HepG2 (cell line): ENCODE results near the gene MUL1. TPM values are rescaled to one million over a fixed set of nuclear protein-coding genes. Genes with fewer than 3 reads are reported as not detected.
A peak's percentile ranks its signal among the peaks of the same experiment; 100 is the strongest.

Experiments
- CBX1 ChIP-seq: IDR thresholded peaks from one replicate; pipeline ENCODE4 v1.6.1; 2016; ENCODE audit warnings: antibody characterized with exemption, low read depth
- FOXK2 ChIP-seq: fragments of 450-650 bp; IDR thresholded peaks from 2 replicates; pipeline ENCODE4 v1.6.1; 2016
- GRHL1 ChIP-seq: sonication (generic); formaldehyde crosslinking; conservative IDR thresholded peaks from 2 replicates; pipeline ENCODE4 v1.8.0; 2022; ENCODE audit warnings: missing genetic modification reagents
- HMGXB3 ChIP-seq: sonication (generic); formaldehyde crosslinking; IDR thresholded peaks from 2 replicates; pipeline ENCODE4 v1.4.0; 2020; ENCODE audit warnings: missing genetic modification reagents, borderline replicate concordance
- NCOA1 ChIP-seq: sonication (generic); formaldehyde crosslinking; IDR thresholded peaks from 2 replicates; pipeline ENCODE4 v1.9.0; 2021; ENCODE audit warnings: missing genetic modification reagents
- PHF21A ChIP-seq: sonication (generic); formaldehyde crosslinking; IDR thresholded peaks from 2 replicates; pipeline ENCODE4 v1.5.0; 2020; ENCODE audit warnings: mild to moderate bottlenecking, missing genetic modification reagents
- PHF8 ChIP-seq: sonication (generic); formaldehyde crosslinking; IDR thresholded peaks from 2 replicates; pipeline ENCODE4 v1.5.0; 2020; ENCODE audit warnings: missing genetic modification reagents
- RBFOX2 ChIP-seq: fragments of 200-400 bp; formaldehyde crosslinking; IDR thresholded peaks from 2 replicates; pipeline ENCODE4 v1.6.1; 2017; ENCODE audit warnings: low read depth, mild to moderate bottlenecking, low read length
- RFX3 ChIP-seq: IDR thresholded peaks from 2 replicates; pipeline ENCODE4 v1.6.1; 2016; ENCODE audit warnings: missing biosample characterization, missing genetic modification reagents
- SMARCE1 ChIP-seq: fragments of 450-650 bp; IDR thresholded peaks from 2 replicates; pipeline ENCODE4 v1.6.1; 2017; ENCODE audit warnings: borderline replicate concordance
- SRY ChIP-seq: sonication (generic); formaldehyde crosslinking; IDR thresholded peaks from 2 replicates; pipeline ENCODE4 v1.8.0; 2022; ENCODE audit warnings: mild to moderate bottlenecking, missing genetic modification reagents
- TCF7 ChIP-seq: sonication (generic); IDR thresholded peaks from 2 replicates; pipeline ENCODE4 v1.6.1; 2016; ENCODE audit warnings: antibody characterized with exemption, low read depth
- TGIF2 ChIP-seq: IDR thresholded peaks from 2 replicates; pipeline ENCODE4 v1.6.1; 2016; ENCODE audit warnings: control low read depth, missing compliant biosample characterization
- WIZ ChIP-seq: sonication (generic); formaldehyde crosslinking; IDR thresholded peaks from 2 replicates; pipeline ENCODE4 v1.5.1; 2020; ENCODE audit warnings: mild to moderate bottlenecking, missing genetic modification reagents
- ZNF143 ChIP-seq: sonication (generic); formaldehyde crosslinking; IDR thresholded peaks from 2 replicates; pipeline ENCODE4 v1.4.0; 2020; ENCODE audit warnings: missing genetic modification reagents
- ZNF550 ChIP-seq: sonication (generic); formaldehyde crosslinking; IDR thresholded peaks from 2 replicates; pipeline ENCODE4 v1.4.0; 2020; ENCODE audit warnings: mild to moderate bottlenecking, missing genetic modification reagents, borderline replicate concordance
- ZNF558 ChIP-seq: sonication (generic); formaldehyde crosslinking; IDR thresholded peaks from 2 replicates; pipeline ENCODE4 v1.9.0; 2022; ENCODE audit warnings: mild to moderate bottlenecking, missing genetic modification reagents, borderline replicate concordance
- polyA plus RNA-seq, 8 experiments: library from polyadenylated mRNA; depleted of rRNA in 3 of 8; stranded (reverse) in 7 of 8; unstranded in 1 of 8; fragments of >200 nt; fragmentation: Illumina TruSeq in 4 of 8; extraction: Trizol in 4 of 8; gene quantifications; 2 replicates each; pipeline versions ENCODE4 v1.2.1 to v1.2.3, GENCODE V29; 2011 to 2016; ENCODE audit warnings: low read depth in 4 of 8, missing spikeins in 1 of 8, mixed read lengths in 1 of 8; ENCODE audit not compliant: insufficient read depth in 1 of 8
- total RNA-seq, 5 experiments: library from RNA; depleted of rRNA; stranded (reverse); fragments of >200 nt; fragmentation: Illumina TruSeq; extraction: Trizol; gene quantifications; 2 replicates each; pipeline ENCODE4 v1.2.3, GENCODE V29; 2016; ENCODE audit warnings: low read depth in 1 of 5
- TF ChIP-seq, protein P1 (sequence below): sonication (generic); formaldehyde crosslinking; IDR thresholded peaks from 2 replicates; pipeline ENCODE4 v1.4.0; 2020; ENCODE audit warnings: missing genetic modification reagents; ENCODE audit errors: not compliant biosample characterization
- TF ChIP-seq, protein P2 (sequence below): sonication (generic); formaldehyde crosslinking; IDR thresholded peaks from 2 replicates; pipeline ENCODE4 v1.4.0; 2020; ENCODE audit warnings: missing genetic modification reagents
- TF ChIP-seq, protein P3 (sequence below): sonication (generic); formaldehyde crosslinking; IDR thresholded peaks from 2 replicates; pipeline ENCODE4 v1.5.0; 2020; ENCODE audit warnings: missing genetic modification reagents

MUL1 gene
- total and polyA plus RNA-seq, 2 of the 13 experiments (the other 11 are each of a cell fraction or from before 2014, with no cell fraction given) = 21.5 to 26.5 TPM

GRCh38 chr1:20551945-20552727 lies 44.2 kb upstream of the MUL1 start, which contains the start of gene FAM43B (continued):
- TF ChIP-seq PHF21A (CRISPR knock-in tag) (peak; percentile 86), FOXK2 (peak; percentile 93), NCOA1 (CRISPR knock-in tag) (peak; percentile 73; the same call in 1 of the 2 replicates), ZNF143 (CRISPR knock-in tag) (0 out of 2 replicates have a peak, but pooled peaks have one; percentile 25), ZNF550 (CRISPR knock-in tag) (no peak), HMGXB3 (no peak), TCF7 (no peak), ZNF558 (CRISPR knock-in tag) (no peak), TGIF2 (no peak), CBX1 (no peak), WIZ (CRISPR knock-in tag) (no peak), SRY (CRISPR knock-in tag) (no peak), RBFOX2 (peak; percentile 89), SMARCE1 (no peak), GRHL1 (no peak), RFX3 (CRISPR knock-in tag) (no peak), PHF8 (CRISPR knock-in tag) (peak; percentile 72)
- TF ChIP-seq, protein P1, sequence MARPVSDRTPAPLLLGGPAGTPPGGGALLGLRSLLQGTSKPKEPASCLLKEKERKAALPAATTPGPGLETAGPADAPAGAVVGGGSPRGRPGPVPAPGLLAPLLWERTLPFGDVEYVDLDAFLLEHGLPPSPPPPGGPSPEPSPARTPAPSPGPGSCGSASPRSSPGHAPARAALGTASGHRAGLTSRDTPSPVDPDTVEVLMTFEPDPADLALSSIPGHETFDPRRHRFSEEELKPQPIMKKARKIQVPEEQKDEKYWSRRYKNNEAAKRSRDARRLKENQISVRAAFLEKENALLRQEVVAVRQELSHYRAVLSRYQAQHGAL (CRISPR knock-in tag) = no peak
- TF ChIP-seq, protein P2, sequence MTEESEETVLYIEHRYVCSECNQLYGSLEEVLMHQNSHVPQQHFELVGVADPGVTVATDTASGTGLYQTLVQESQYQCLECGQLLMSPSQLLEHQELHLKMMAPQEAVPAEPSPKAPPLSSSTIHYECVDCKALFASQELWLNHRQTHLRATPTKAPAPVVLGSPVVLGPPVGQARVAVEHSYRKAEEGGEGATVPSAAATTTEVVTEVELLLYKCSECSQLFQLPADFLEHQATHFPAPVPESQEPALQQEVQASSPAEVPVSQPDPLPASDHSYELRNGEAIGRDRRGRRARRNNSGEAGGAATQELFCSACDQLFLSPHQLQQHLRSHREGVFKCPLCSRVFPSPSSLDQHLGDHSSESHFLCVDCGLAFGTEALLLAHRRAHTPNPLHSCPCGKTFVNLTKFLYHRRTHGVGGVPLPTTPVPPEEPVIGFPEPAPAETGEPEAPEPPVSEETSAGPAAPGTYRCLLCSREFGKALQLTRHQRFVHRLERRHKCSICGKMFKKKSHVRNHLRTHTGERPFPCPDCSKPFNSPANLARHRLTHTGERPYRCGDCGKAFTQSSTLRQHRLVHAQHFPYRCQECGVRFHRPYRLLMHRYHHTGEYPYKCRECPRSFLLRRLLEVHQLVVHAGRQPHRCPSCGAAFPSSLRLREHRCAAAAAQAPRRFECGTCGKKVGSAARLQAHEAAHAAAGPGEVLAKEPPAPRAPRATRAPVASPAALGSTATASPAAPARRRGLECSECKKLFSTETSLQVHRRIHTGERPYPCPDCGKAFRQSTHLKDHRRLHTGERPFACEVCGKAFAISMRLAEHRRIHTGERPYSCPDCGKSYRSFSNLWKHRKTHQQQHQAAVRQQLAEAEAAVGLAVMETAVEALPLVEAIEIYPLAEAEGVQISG (CRISPR knock-in tag) = peak; percentile 63; the same call in 1 of the 2 replicates
- TF ChIP-seq, protein P3, sequence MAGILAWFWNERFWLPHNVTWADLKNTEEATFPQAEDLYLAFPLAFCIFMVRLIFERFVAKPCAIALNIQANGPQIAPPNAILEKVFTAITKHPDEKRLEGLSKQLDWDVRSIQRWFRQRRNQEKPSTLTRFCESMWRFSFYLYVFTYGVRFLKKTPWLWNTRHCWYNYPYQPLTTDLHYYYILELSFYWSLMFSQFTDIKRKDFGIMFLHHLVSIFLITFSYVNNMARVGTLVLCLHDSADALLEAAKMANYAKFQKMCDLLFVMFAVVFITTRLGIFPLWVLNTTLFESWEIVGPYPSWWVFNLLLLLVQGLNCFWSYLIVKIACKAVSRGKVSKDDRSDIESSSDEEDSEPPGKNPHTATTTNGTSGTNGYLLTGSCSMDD (CRISPR knock-in tag) = no peak
